Stimulated activated CD4-positive, alpha-beta T cell treated with anti-CD3 and anti-CD28 coated beads, Interleukin-4, amount 100 ng/mL, for 48 hours (primary cell): Measurements from ENCODE around the gene SMCO3.

Experiments
- DNase-seq, 2 donors: peaks; one replicate each; pipeline ENCODE4 v3.0.0-alpha.2; 2020; ENCODE audit warnings: low read depth in 2 of 2

SMCO3 gene

GRCh38 chr12:14828892-14829291 lies 14.9 kb upstream of the SMCO3 start:
- no peak for DNase-seq

- DNase-seq, result no peak
Measured at GRCh38 chr12:14827043-14827442, 13.1 kb upstream of the SMCO3 start.

- no peak for DNase-seq
Measured at GRCh38 chr12:14826491-14826890, 12.5 kb upstream of the SMCO3 start.

- no peak for DNase-seq
Measured at GRCh38 chr12:14825256-14825655, 11.3 kb upstream of the SMCO3 start.

- DNase-seq, result no peak
Measured at GRCh38 chr12:14824012-14824634, 10.1 kb upstream of the SMCO3 start.

- DNase-seq, result no peak
Measured at GRCh38 chr12:14811486-14811885, 2.5 kb downstream of the SMCO3 start.

GRCh38 chr12:14810953-14811483 lies 3.0 kb downstream of the SMCO3 start:
- DNase-seq, result no peak

GRCh38 chr12:14810167-14810952 lies 3.6 kb downstream of the SMCO3 start:
- DNase-seq, result no peak

GRCh38 chr12:14803830-14804160 lies 10.2 kb downstream of the SMCO3 start:
- DNase-seq, result no peak

GRCh38 chr12:14803011-14803829 lies 10.8 kb downstream of the SMCO3 start, which contains the start of the genes C12orf60 and WBP11:
TSS of gene C12orf60 (plus strand) at chr12:14803670. CDS start at chr12:14822936, 19,266 bp downstream.
TSS of gene WBP11 (minus strand) at chr12:14803478. CDS start at chr12:14801383, 2,095 bp downstream.
- peak; percentile 71 to 87 for DNase-seq

GRCh38 chr12:14802721-14803010 lies 11.3 kb downstream of the SMCO3 start:
- DNase-seq, result no peak

- DNase-seq, result no peak
Measured at GRCh38 chr12:14802247-14802646, 11.7 kb downstream of the SMCO3 start.

- DNase-seq, result no peak
Measured at GRCh38 chr12:14795028-14795448, 18.9 kb downstream of the SMCO3 start.

GRCh38 chr12:14785568-14785967 lies 28.4 kb downstream of the SMCO3 start:
- no peak for DNase-seq

GRCh38 chr12:14784471-14784870 lies 29.5 kb downstream of the SMCO3 start:
- no peak for DNase-seq

- no peak for DNase-seq
Measured at GRCh38 chr12:14782756-14783155, 31.2 kb downstream of the SMCO3 start.

GRCh38 chr12:14781563-14781962 lies 32.4 kb downstream of the SMCO3 start:
- DNase-seq, result no peak

- no peak for DNase-seq
Measured at GRCh38 chr12:14780859-14781258, 33.1 kb downstream of the SMCO3 start.

GRCh38 chr12:14779834-14780233 lies 34.1 kb downstream of the SMCO3 start:
- no peak for DNase-seq

GRCh38 chr12:14777271-14777670 lies 36.7 kb downstream of the SMCO3 start:
- DNase-seq, result no peak

GRCh38 chr12:14776236-14776961 lies 37.6 kb downstream of the SMCO3 start:
- no peak for DNase-seq

- no peak for DNase-seq
Measured at GRCh38 chr12:14775636-14775980, 38.4 kb downstream of the SMCO3 start.
